Measurements from ENCODE around the gene MYRF. TPM values are rescaled to one million over a fixed set of nuclear protein-coding genes. Genes with fewer than 3 reads are reported as not detected.

The MYRF gene
- total RNA-seq, 1 experiment from 2014 or later: 5.1 TPM

DNA sequence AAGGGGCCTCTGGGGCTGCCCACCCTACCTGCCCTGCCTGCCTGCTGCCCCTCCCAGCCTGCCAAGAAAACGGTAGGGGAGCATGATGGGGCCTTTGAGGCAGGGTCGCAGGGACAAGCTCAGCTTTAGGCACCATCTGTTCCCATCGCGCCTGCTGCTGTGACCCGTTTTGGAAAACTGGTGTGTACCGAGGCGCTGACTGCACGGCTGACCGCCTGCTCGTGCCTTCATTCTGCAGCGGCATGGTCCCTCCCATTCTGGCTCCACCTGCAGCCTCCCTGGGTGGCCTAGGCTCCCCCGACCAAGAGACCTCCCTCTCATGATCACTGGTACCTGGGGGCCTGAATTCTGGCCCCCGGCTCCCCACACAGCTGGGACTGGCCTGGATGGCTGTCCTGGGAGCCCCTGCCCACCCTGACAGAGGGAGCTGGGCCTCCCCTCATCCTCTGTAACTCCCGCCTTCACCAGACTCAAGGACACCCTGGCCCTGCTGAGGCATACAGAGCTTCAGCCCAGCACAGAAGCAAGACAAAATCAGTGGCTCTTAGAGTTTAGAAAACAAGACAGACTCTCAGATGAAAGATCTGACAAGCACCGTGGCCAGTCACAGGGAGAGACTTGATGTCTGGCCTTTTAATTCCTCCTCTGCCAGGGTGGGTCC, 6.5 kb upstream of the MYRF start:
- peaks cover 4% of the 10 kb centered on the region; the same call in 1 of the 2 replicates for H3K36me3 ChIP-seq (ENCODE audit: low read depth, low read length)
- no peak overlapping the region for H3K9ac ChIP-seq (ENCODE audit: low read length)
- DNase-seq: no peak
- POLR2A ChIA-PET (ENCODE audit: unreplicated experiment): interaction anchor here (0.6 kb wide), 2 partner anchors 27 to 399 kb away, joined by 6 to 31 read pairs; no protein-coding TSS in a partner anchor
- no TSS peak for BruUV-seq (replicated peaks)
- no peaks in the 10 kb centered on the region for H4K20me1 ChIP-seq (ENCODE audit: low read length)
- peaks cover 11% of the 10 kb centered on the region; the same call in 1 of the 2 replicates for H3K4me1 ChIP-seq (ENCODE audit: insufficient read depth, low read length)
- intact Hi-C loops (cut with micrococcal nuclease): loop anchor here (5.0 kb wide), 1 partner anchor 361 kb away; no protein-coding TSS in a partner anchor
- H2AFZ ChIP-seq (ENCODE audit: low read length): no peak overlapping the region
- ATAC-seq: no peak
- no peak overlapping the region for H3K27ac ChIP-seq (ENCODE audit: low read length)
- H3K9me2 ChIP-seq (replicated peaks; ENCODE audit: low read length): no peaks in the 10 kb centered on the region
- no peak overlapping the region for H3K4me2 ChIP-seq (ENCODE audit: low read length)
- TF ChIP-seq EZH2phosphoT487 (IDR thresholded peaks at IDR 0.05; ENCODE audit: borderline replicate concordance, low read length): no peak
- TF ChIP-seq, protein P1, sequence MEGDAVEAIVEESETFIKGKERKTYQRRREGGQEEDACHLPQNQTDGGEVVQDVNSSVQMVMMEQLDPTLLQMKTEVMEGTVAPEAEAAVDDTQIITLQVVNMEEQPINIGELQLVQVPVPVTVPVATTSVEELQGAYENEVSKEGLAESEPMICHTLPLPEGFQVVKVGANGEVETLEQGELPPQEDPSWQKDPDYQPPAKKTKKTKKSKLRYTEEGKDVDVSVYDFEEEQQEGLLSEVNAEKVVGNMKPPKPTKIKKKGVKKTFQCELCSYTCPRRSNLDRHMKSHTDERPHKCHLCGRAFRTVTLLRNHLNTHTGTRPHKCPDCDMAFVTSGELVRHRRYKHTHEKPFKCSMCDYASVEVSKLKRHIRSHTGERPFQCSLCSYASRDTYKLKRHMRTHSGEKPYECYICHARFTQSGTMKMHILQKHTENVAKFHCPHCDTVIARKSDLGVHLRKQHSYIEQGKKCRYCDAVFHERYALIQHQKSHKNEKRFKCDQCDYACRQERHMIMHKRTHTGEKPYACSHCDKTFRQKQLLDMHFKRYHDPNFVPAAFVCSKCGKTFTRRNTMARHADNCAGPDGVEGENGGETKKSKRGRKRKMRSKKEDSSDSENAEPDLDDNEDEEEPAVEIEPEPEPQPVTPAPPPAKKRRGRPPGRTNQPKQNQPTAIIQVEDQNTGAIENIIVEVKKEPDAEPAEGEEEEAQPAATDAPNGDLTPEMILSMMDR (conservative IDR thresholded peaks at IDR 0.05; ENCODE audit: low read depth, low read length): no peak
- no peak for TF ChIP-seq EZH2 (IDR thresholded peaks at IDR 0.05; ENCODE audit: low read length, unreplicated experiment)
- H3F3A ChIP-seq (ENCODE audit: low read length, unreplicated experiment): no peaks in the 10 kb centered on the region
- no peak overlapping the region for H3K4me3 ChIP-seq (ENCODE audit: low read length)
- H3K27me3 ChIP-seq (ENCODE audit: low read length): no peaks in the 10 kb centered on the region
- H3K79me2 ChIP-seq (ENCODE audit: low read length): no peaks in the 10 kb centered on the region
- CTCF ChIA-PET: interaction anchor here (0.8 kb wide), 1 partner anchor 42 kb away, joined by 4 read pairs; no protein-coding TSS in a partner anchor
- H3K9me3 ChIP-seq (ENCODE audit: low read length): no peaks in the 10 kb centered on the region

GRCh38 chr11:61746442-61747191, 5.8 kb upstream of the MYRF start:
- ATAC-seq (no peak), DNase-seq (no peak)
- H3K79me2 ChIP-seq (ENCODE audit: low read length): no peaks in the 10 kb centered on the region
- H3K4me1 ChIP-seq (ENCODE audit: insufficient read depth, low read length): peaks cover 11% of the 10 kb centered on the region; the same call in 1 of the 2 replicates
- POLR2A ChIA-PET (ENCODE audit: unreplicated experiment): interaction anchor here (0.6 kb wide), 2 partner anchors 26 to 400 kb away, joined by 6 to 31 read pairs; no protein-coding TSS in a partner anchor
- H2AFZ ChIP-seq (ENCODE audit: low read length): no peak overlapping the region
- H4K20me1 ChIP-seq (ENCODE audit: low read length): no peaks in the 10 kb centered on the region
- H3K27me3 ChIP-seq (ENCODE audit: low read length): no peaks in the 10 kb centered on the region
- H3F3A ChIP-seq (ENCODE audit: low read length, unreplicated experiment): no peaks in the 10 kb centered on the region
- CTCF ChIA-PET: interaction anchor here (0.8 to 0.9 kb wide), 2 partner anchors 42 to 101 kb away, joined by 4 read pairs; no protein-coding TSS in a partner anchor
- no peak overlapping the region for H3K4me2 ChIP-seq (ENCODE audit: low read length)
- no peak overlapping the region for H3K4me3 ChIP-seq (ENCODE audit: low read length)
- H3K9me3 ChIP-seq (ENCODE audit: low read length): no peaks in the 10 kb centered on the region
- H3K9ac ChIP-seq (ENCODE audit: low read length): no peak overlapping the region
- no peak overlapping the region for H3K27ac ChIP-seq (ENCODE audit: low read length)
- intact Hi-C loops (cut with micrococcal nuclease): loop anchor here (1.0 to 5.0 kb wide), 2 partner anchors 30 to 361 kb away; no protein-coding TSS in a partner anchor
- H3K9me2 ChIP-seq (replicated peaks; ENCODE audit: low read length): no peaks in the 10 kb centered on the region
- no peak for TF ChIP-seq EZH2 (IDR thresholded peaks at IDR 0.05; ENCODE audit: low read length, unreplicated experiment)
- no peak for TF ChIP-seq EZH2phosphoT487 (IDR thresholded peaks at IDR 0.05; ENCODE audit: borderline replicate concordance, low read length)
- TF ChIP-seq, protein P1 (conservative IDR thresholded peaks at IDR 0.05; ENCODE audit: low read depth, low read length): no peak
- no TSS peak for BruUV-seq (replicated peaks)
- H3K36me3 ChIP-seq (ENCODE audit: low read depth, low read length): peaks cover 4% of the 10 kb centered on the region; the same call in 1 of the 2 replicates

All from PC-3 (cell line).